ENCODE data around the gene RSPO3.
A peak's percentile ranks its signal among the peaks of the same experiment; 100 is the strongest.
"Not testable (repeated sequence)": the region's sequence is repeated elsewhere in the genome, so short reads cannot be mapped to it uniquely, and the experiment has no call there.

RSPO3 gene

GRCh38 chr6:127118298-127119101, at the start of gene RSPO3:
TSS of gene RSPO3 (plus strand) at chr6:127118671. CDS start at chr6:127119193, 522 bp downstream.
- intact Hi-C loops (cut with DNase I), result loop anchor here (10.0 kb wide), 1 partner anchor 774 kb away; the partner anchor contains the start of gene CENPW
- peak in 7 of 10 donors; percentile 10 to 86 (median 31) for DNase-seq

GRCh38 chr6:127069659-127070279, 48.7 kb upstream of the RSPO3 start:
- no peak for DNase-seq
- intact Hi-C loops (cut with DNase I), result no loop called here

- DNase-seq, result no peak
- intact Hi-C loops (cut with DNase I), result no loop called here
Observed at GRCh38 chr6:127073222-127073621, 45.2 kb upstream of the RSPO3 start.

GRCh38 chr6:127076466-127076865, 42.0 kb upstream of the RSPO3 start:
- intact Hi-C loops (cut with DNase I), result no loop called here
- DNase-seq, result no peak

GRCh38 chr6:127077886-127078285, 40.6 kb upstream of the RSPO3 start:
- no peak for DNase-seq
- intact Hi-C loops (cut with DNase I), result no loop called here

GRCh38 chr6:127078669-127079068, 39.8 kb upstream of the RSPO3 start:
- no peak for DNase-seq
- intact Hi-C loops (cut with DNase I), result no loop called here

GRCh38 chr6:127079681-127080080, 38.8 kb upstream of the RSPO3 start:
- intact Hi-C loops (cut with DNase I), result no loop called here
- DNase-seq, result no peak

- DNase-seq, result no peak
- intact Hi-C loops (cut with DNase I), result no loop called here
Observed at GRCh38 chr6:127080081-127080480, 38.4 kb upstream of the RSPO3 start.

- intact Hi-C loops (cut with DNase I), result no loop called here
- no peak for DNase-seq
Observed at GRCh38 chr6:127083231-127083962, 35.1 kb upstream of the RSPO3 start.

GRCh38 chr6:127083963-127084310, 34.5 kb upstream of the RSPO3 start:
- DNase-seq, result no peak

GRCh38 chr6:127085181-127085580, 33.3 kb upstream of the RSPO3 start:
- DNase-seq, result no peak
- intact Hi-C loops (cut with DNase I), result no loop called here

More at GRCh38 chr6:127083963-127084310, 34.5 kb upstream of the RSPO3 start:
- intact Hi-C loops (cut with DNase I), result no loop called here

- DNase-seq, result no peak
- intact Hi-C loops (cut with DNase I), result no loop called here
Observed at GRCh38 chr6:127090051-127090450, 28.4 kb upstream of the RSPO3 start.

- no peak for DNase-seq
- intact Hi-C loops (cut with DNase I), result no loop called here
Observed at GRCh38 chr6:127092466-127092865, 26.0 kb upstream of the RSPO3 start.

- intact Hi-C loops (cut with DNase I), result no loop called here
- no peak for DNase-seq
Observed at GRCh38 chr6:127094791-127095190, 23.7 kb upstream of the RSPO3 start.

- no peak for DNase-seq
- intact Hi-C loops (cut with DNase I), result no loop called here
Observed at GRCh38 chr6:127096167-127096566, 22.3 kb upstream of the RSPO3 start.

GRCh38 chr6:127097442-127097841, 21.0 kb upstream of the RSPO3 start:
- DNase-seq; intact Hi-C loops (cut with DNase I): not testable (repeated sequence)

GRCh38 chr6:127100510-127101140, 17.8 kb upstream of the RSPO3 start:
- no peak for DNase-seq
- intact Hi-C loops (cut with DNase I), result no loop called here

- no peak for DNase-seq
- intact Hi-C loops (cut with DNase I), result no loop called here
Observed at GRCh38 chr6:127102299-127102698, 16.2 kb upstream of the RSPO3 start.

GRCh38 chr6:127102859-127103258, 15.6 kb upstream of the RSPO3 start:
- DNase-seq, result no peak
- intact Hi-C loops (cut with DNase I), result no loop called here

GRCh38 chr6:127103482-127103881, 15.0 kb upstream of the RSPO3 start:
- intact Hi-C loops (cut with DNase I), result no loop called here
- no peak for DNase-seq

GRCh38 chr6:127107916-127108315, 10.6 kb upstream of the RSPO3 start:
- DNase-seq, result no peak
- intact Hi-C loops (cut with DNase I), result no loop called here
